Mucosa of descending colon (tissue), 3 donors: Measurements from ENCODE around the gene TMEM117. TPM values are rescaled to one million over a fixed set of nuclear protein-coding genes. Genes with fewer than 3 reads are reported as not detected.

Experiments used
- ATAC-seq: fragments of 200-7000 bp; cut with Tn5 transposase; one replicate; pipeline ENCODE4 v1.9.1; 2020; ENCODE audit warnings: mild to moderate bottlenecking, moderate library complexity
- DNase-seq, 3 donors: peaks; one replicate each; pipeline ENCODE4 v3.0.0-alpha.2; 2020
- H3K36me3 ChIP-seq: fragments of 200-600 bp; one replicate; pipeline ENCODE4 v1.8.0; 2021; ENCODE audit warnings: low read depth, mild to moderate bottlenecking
- H3K4me1 ChIP-seq: fragments of 200-600 bp; one replicate; pipeline ENCODE4 v1.8.0; 2021; ENCODE audit warnings: low read depth, mild to moderate bottlenecking
- H3K4me3 ChIP-seq: fragments of 200-600 bp; one replicate; pipeline ENCODE4 v1.8.0; 2021; ENCODE audit warnings: mild to moderate bottlenecking
- H3K9me3 ChIP-seq: fragments of 200-600 bp; one replicate; pipeline ENCODE4 v1.8.0; 2021; ENCODE audit warnings: mild to moderate bottlenecking
- CTCF ChIP-seq: fragments of 200-600 bp; IDR thresholded peaks from one replicate; pipeline ENCODE4 v1.8.0; 2022; ENCODE audit warnings: antibody characterized with exemption, mild to moderate bottlenecking
- intact Hi-C, 2 donors: fragments of 100-400 bp; cut with DNase I in 1 of 2; cut with micrococcal nuclease in 1 of 2; formaldehyde crosslinking; loops; one replicate each; pipeline versions ENCODE4 v1.11.0 to v1.11.1; 2022; cut with DNase I, micrococcal nuclease
- total RNA-seq, 3 donors: library from RNA; stranded (reverse); fragmentation: NEBNext Ultra II Directional in 2 of 3; extraction: Animal tissue kit (Norgen Biotek cat#: 25700) in 2 of 3; gene quantifications; one replicate each; pipeline versions ENCODE4 v1.2.1 to v1.2.4, GENCODE V29; 2021 to 2023
- donor health status: DM: no; HTN: no; CAD: no; lungs with moderate emphysema.
- donor health status: DM: no; HTN: no; CAD: no.
- donor health status: DM: no; HTN: yes; CAD: no.

Gene TMEM117
- total RNA-seq, 3 donors from 2014 or later = 10.1 to 15.2 (median 12.3) TPM

GRCh38 chr12:44059476-44059875, 223.6 kb downstream of the TMEM117 start:
- intact Hi-C loops = no loop called here
- no peaks in the 10 kb centered on the region for H3K36me3 ChIP-seq
- H3K4me3 ChIP-seq = no peak overlapping the region
- ATAC-seq (no peak), DNase-seq (no peak)
- no peaks in the 10 kb centered on the region for H3K9me3 ChIP-seq
- TF ChIP-seq CTCF = no peak
- H3K4me1 ChIP-seq = no peaks in the 10 kb centered on the region

- intact Hi-C loops = no loop called here
- no peak overlapping the region for H3K4me3 ChIP-seq
- no peak for ATAC-seq
- no peaks in the 10 kb centered on the region for H3K9me3 ChIP-seq
- H3K4me1 ChIP-seq = no peaks in the 10 kb centered on the region
- no peaks in the 10 kb centered on the region for H3K36me3 ChIP-seq
- DNase-seq = no peak
- TF ChIP-seq CTCF = no peak
Observed at GRCh38 chr12:44063671-44064070, 227.8 kb downstream of the TMEM117 start.

- DNase-seq (no peak), ATAC-seq (no peak)
- no peak for TF ChIP-seq CTCF
Observed at GRCh38 chr12:44076871-44077270, 241.0 kb downstream of the TMEM117 start.

GRCh38 chr12:44077294-44077693, 241.4 kb downstream of the TMEM117 start:
- no peaks in the 10 kb centered on the region for H3K9me3 ChIP-seq
- DNase-seq = no peak
- no peak overlapping the region for H3K4me3 ChIP-seq
- H3K36me3 ChIP-seq = no peaks in the 10 kb centered on the region
- no peak for TF ChIP-seq CTCF
- intact Hi-C loops = no loop called here
- H3K4me1 ChIP-seq = no peaks in the 10 kb centered on the region
- no peak for ATAC-seq

More at GRCh38 chr12:44076871-44077270, 241.0 kb downstream of the TMEM117 start:
- no peaks in the 10 kb centered on the region for H3K4me1 ChIP-seq
- intact Hi-C loops = no loop called here
- no peaks in the 10 kb centered on the region for H3K9me3 ChIP-seq
- no peak overlapping the region for H3K4me3 ChIP-seq
- H3K36me3 ChIP-seq = no peaks in the 10 kb centered on the region

GRCh38 chr12:44078273-44078672, 242.4 kb downstream of the TMEM117 start:
- intact Hi-C loops = no loop called here
- H3K9me3 ChIP-seq = no peaks in the 10 kb centered on the region
- no peaks in the 10 kb centered on the region for H3K36me3 ChIP-seq
- no peak for TF ChIP-seq CTCF
- DNase-seq = no peak
- ATAC-seq = no peak
- H3K4me3 ChIP-seq = no peak overlapping the region
- no peaks in the 10 kb centered on the region for H3K4me1 ChIP-seq

- no peak overlapping the region for H3K4me3 ChIP-seq
- DNase-seq = no peak
- H3K9me3 ChIP-seq = no peaks in the 10 kb centered on the region
- intact Hi-C loops = no loop called here
- TF ChIP-seq CTCF = no peak
- ATAC-seq = no peak
- no peaks in the 10 kb centered on the region for H3K36me3 ChIP-seq
- H3K4me1 ChIP-seq = no peaks in the 10 kb centered on the region
Observed at GRCh38 chr12:44088647-44089046, 252.8 kb downstream of the TMEM117 start.
